Upper lobe of right lung (tissue), 1 donor: ENCODE data around the gene NLRC3. TPM values are rescaled to one million over a fixed set of nuclear protein-coding genes. Genes with fewer than 3 reads are reported as not detected.

Experiments used
- ATAC-seq: fragments of 200-7000 bp; cut with Tn5 transposase; one replicate; pipeline ENCODE4 v1.9.1; 2020; ENCODE audit warnings: mild to moderate bottlenecking, moderate library complexity
- DNase-seq: peaks from one replicate; pipeline ENCODE4 v3.0.0-alpha.2; 2020
- H3K27ac ChIP-seq: fragments of 200-600 bp; one replicate; pipeline ENCODE4 v1.8.0; 2022
- H3K27me3 ChIP-seq: fragments of 200-600 bp; one replicate; pipeline ENCODE4 v1.8.0; 2022; ENCODE audit warnings: mild to moderate bottlenecking
- H3K36me3 ChIP-seq: fragments of 200-600 bp; one replicate; pipeline ENCODE4 v1.8.0; 2022
- H3K4me1 ChIP-seq: fragments of 200-600 bp; one replicate; pipeline ENCODE4 v1.8.0; 2022
- H3K4me3 ChIP-seq: fragments of 200-600 bp; one replicate; pipeline ENCODE4 v1.8.0; 2022; ENCODE audit warnings: mild to moderate bottlenecking
- H3K9me3 ChIP-seq: fragments of 200-600 bp; one replicate; pipeline ENCODE4 v1.8.0; 2022
- CTCF ChIP-seq: fragments of 200-600 bp; IDR thresholded peaks from one replicate; pipeline ENCODE4 v1.8.0; 2022; ENCODE audit warnings: antibody characterized with exemption
- intact Hi-C: fragments of 100-400 bp; cut with DNase I; formaldehyde crosslinking; loops from one replicate; pipeline ENCODE4 v1.11.0; 2022
- total RNA-seq: library from RNA; stranded (reverse); fragmentation: NEBNext Ultra II Directional; extraction: Animal tissue kit (Norgen Biotek cat#: 25700); gene quantifications from one replicate; pipeline ENCODE4 v1.2.1, GENCODE V29; 2021
- donor health status: DM: no; HTN: yes; CAD: no; lungs with severe emphysema.

The NLRC3 gene
- total RNA-seq, 1 donor from 2014 or later = 5.5 TPM

DNA sequence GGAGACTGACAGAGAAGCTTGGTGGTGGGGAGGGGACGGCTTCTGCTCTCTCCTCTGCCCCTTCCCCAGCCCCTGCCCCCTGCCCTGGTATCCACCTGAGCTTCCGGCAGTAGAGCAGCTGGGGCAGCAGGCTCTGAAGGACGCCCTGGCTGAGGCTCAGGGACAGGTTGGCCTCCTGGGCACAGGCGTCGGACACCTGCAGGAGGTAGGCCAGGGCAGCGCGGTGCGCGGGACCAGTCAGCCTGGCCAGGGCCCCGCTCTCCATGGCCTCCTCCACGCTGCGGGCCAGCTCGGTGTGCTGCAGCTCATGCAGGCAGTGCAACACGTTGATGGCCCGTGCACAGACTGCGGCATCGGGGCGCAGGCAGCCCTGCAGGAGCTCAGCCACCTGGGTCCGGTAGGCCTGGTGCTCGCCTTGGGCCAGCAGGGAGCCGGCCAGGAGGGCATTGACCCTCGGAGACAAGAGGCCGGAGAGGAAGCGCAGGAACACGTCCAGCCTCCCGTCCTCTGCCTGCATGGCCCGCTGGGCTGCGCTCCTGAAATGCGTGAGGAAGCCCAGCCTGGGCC lies 14.2 kb downstream of the NLRC3 start:
- no peaks in the 10 kb centered on the region for H3K36me3 ChIP-seq
- TF ChIP-seq CTCF = no peak
- peak; percentile 34 for ATAC-seq
- H3K4me3 ChIP-seq = no peak overlapping the region
- DNase-seq = no peak
- intact Hi-C loops = no loop called here
- no peaks in the 10 kb centered on the region for H3K9me3 ChIP-seq
- H3K27ac ChIP-seq = no peak overlapping the region
- no peaks in the 10 kb centered on the region for H3K27me3 ChIP-seq
- no peaks in the 10 kb centered on the region for H3K4me1 ChIP-seq

DNA sequence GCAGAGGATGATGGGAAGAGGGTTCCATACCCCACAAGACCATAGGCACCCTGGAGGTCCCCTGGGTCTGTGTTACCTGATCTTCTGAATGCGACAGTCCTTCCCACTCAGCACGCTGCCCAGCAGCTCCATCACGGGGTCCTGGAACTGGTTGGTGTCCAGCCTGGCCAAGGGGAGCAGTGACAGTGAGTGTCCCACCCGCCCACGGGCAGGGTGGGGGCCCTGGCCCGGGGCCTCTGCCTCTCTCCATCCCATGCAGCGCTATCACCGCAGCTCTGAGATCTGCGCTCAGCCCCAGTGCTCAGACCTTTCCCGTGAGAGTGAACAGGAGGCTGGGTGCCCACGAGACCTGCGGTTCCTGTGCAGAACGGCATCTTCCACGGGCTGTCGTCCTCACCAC lies 15.6 kb downstream of the NLRC3 start:
- intact Hi-C loops = no loop called here
- TF ChIP-seq CTCF = no peak
- DNase-seq (no peak), ATAC-seq (no peak)
- Histone ChIP-seq H3K4me3 (no peak overlapping the region), H3K4me1 (no peaks in the 10 kb centered on the region), H3K27ac (no peak overlapping the region), H3K27me3 (no peaks in the 10 kb centered on the region), H3K9me3 (no peaks in the 10 kb centered on the region), H3K36me3 (no peaks in the 10 kb centered on the region)

DNA sequence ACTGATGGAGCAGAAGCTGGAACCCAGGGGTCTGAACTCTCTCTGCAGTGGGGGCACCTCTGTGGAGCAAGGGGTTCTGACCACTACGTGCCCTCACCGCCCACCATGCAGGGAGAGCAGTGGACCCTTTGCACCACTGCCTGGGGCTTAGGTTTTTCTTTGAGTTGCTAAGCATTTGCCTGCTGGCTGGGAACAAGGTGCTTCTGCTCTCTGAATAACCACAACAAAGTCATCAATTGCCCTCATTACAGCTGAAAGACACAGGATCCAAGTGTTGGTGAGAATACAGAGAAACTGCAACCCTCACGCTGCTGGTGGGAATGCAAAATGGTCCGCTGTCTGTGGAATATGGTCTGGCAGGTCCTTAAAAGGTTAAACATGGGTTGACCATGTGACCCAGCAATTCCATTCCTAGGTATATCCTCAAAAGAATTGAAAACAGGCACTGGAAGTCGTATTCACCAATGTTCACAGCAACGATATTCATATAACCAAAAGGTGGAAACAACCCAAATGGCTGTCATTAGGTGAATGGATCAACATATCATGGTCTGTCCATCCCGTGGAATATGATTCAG lies 22.8 kb downstream of the NLRC3 start:
- no peaks in the 10 kb centered on the region for H3K9me3 ChIP-seq
- H3K4me1 ChIP-seq = no peaks in the 10 kb centered on the region
- H3K27ac ChIP-seq = no peak overlapping the region
- intact Hi-C loops = no loop called here
- no peaks in the 10 kb centered on the region for H3K27me3 ChIP-seq
- TF ChIP-seq CTCF = no peak
- H3K4me3 ChIP-seq = no peak overlapping the region
- ATAC-seq (no peak), DNase-seq (no peak)
- peaks cover 3% of the 10 kb centered on the region for H3K36me3 ChIP-seq

- H3K36me3 ChIP-seq = peaks cover 3% of the 10 kb centered on the region
- no peaks in the 10 kb centered on the region for H3K4me1 ChIP-seq
- no peak for TF ChIP-seq CTCF
- ATAC-seq = no peak
- no peaks in the 10 kb centered on the region for H3K27me3 ChIP-seq
- DNase-seq = no peak
- H3K9me3 ChIP-seq = no peaks in the 10 kb centered on the region
- no peak overlapping the region for H3K27ac ChIP-seq
- no peak overlapping the region for H3K4me3 ChIP-seq
- intact Hi-C loops = no loop called here
These were observed 23.9 kb downstream of the NLRC3 start for GRCh38 chr16:3553138-3553923.

DNA sequence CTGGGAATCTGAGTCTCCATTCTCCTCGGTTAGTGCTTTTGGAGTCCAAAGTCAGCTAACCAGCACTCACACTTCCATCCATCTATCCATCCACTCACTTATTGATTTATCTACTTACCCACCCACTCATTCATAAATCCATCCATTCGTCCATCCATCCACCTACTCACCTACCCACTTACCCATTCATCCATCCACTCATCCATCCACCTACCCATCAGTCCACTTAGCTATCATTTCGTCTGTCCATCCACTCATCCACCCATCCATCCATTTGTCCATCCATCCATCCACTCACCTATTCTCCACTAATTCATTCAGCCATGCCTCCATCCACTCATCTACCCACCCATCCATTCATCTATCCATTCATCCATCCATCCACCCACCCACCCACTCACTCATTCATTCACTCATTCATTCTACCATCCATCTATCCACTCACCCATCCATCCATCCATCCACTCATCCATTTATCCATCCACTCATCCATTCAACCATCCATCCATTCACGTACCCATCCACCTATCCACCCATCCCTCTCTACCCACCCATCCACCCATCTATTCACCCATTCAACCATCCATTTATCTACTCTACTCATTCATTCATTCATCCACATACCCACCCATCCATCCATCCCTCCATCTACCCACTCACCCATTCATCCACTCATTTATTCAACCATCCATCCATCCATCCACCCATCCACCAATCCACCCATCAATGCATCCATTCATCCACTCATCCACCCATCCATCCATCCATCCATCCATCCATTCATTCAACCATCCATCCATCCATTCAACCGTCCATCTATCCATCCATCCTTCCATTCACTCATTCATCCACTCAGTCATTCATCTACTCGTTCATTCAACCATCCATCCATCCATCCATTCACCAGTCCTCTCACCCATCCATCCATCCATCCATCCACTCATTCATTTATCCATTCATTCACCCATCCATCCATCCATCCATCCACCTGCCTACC lies 26.1 kb downstream of the NLRC3 start:
- TF ChIP-seq CTCF = no peak
- Histone ChIP-seq H3K36me3 (peaks cover 3% of the 10 kb centered on the region), H3K4me1 (no peaks in the 10 kb centered on the region), H3K27ac (no peak overlapping the region), H3K4me3 (no peak overlapping the region), H3K27me3 (no peaks in the 10 kb centered on the region), H3K9me3 (no peaks in the 10 kb centered on the region)
- intact Hi-C loops = no loop called here
- no peak for DNase-seq
- no peak for ATAC-seq
